Loucy (cell line): Measurements from ENCODE around the gene CMTR1.

Experiments
- CTCF ChIP-seq: fragments of 200-600 bp; sonication (generic); conservative IDR thresholded peaks from 2 replicates; pipeline ENCODE4 v1.5.1; 2014; ENCODE audit warnings: mild to moderate bottlenecking, antibody characterized with exemption, low read length
- EZH2phosphoT487 ChIP-seq: fragments of 200-600 bp; IDR thresholded peaks from 2 replicates; pipeline ENCODE4 v1.6.1; 2018; ENCODE audit warnings: antibody characterized with exemption, mild to moderate bottlenecking, moderate library complexity, borderline replicate concordance

- TF ChIP-seq CTCF (no peak), EZH2phosphoT487 (no peak)
These were observed 33.1 kb upstream of the CMTR1 start for GRCh38 chr6:37399795-37400490.
